GM12872 (cell line): Measurements from ENCODE around the gene MYL1.

Experiments used
- CTCF ChIP-seq: IDR thresholded peaks from 3 replicates; pipeline ENCODE4 v1.5.1; 2011; ENCODE audit warnings: low read depth, mild to moderate bottlenecking, low read length, moderate library complexity; ENCODE audit not compliant: insufficient read depth

Gene MYL1

GRCh38 chr2:210302326-210302725 lies 12.6 kb downstream of the MYL1 start:
- no peak for TF ChIP-seq CTCF

DNA sequence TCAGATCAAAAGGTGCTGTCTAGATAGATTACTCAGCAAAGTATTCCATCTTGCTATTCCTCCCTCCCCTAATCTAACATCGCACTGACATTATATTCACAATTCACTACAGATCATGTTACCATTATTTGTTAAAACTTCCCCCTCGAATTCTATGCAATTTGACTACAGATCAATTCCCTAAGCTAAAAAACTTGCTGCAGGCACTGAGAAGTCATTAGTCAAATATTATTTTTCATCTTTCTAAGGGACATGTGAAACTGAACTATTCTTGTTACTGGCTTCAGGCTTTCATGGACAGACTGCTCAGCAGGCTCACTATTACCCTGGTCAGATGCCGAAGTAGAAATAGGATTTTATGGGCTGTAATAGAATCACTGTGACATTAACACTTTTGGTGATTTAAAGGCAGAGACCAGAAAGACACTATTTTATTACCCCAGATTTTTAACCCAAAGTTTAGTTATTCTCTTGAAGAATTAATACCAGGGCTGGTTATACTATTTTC lies 15.1 kb downstream of the MYL1 start:
- TF ChIP-seq CTCF: no peak

DNA sequence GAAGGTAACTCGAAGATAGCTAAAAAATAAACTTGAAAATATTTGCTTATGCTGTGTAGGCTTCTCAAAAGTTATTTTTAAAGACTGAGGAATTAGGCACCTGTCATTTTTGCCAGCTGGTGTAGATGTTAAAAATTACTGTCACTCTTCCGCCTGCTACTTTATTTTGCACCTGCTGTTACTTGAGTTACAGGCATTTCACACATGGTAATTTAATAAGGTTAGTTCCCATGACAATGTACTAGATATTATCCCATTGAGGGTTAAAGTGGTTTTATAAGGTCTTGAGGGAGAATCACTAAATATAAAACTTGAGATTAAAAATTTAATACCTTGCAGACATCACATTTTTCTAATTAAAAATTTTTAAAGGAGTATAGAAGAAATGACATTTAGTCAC lies 26.6 kb downstream of the MYL1 start:
- TF ChIP-seq CTCF: no peak

GRCh38 chr2:210287301-210287700 lies 27.7 kb downstream of the MYL1 start:
- no peak for TF ChIP-seq CTCF

DNA sequence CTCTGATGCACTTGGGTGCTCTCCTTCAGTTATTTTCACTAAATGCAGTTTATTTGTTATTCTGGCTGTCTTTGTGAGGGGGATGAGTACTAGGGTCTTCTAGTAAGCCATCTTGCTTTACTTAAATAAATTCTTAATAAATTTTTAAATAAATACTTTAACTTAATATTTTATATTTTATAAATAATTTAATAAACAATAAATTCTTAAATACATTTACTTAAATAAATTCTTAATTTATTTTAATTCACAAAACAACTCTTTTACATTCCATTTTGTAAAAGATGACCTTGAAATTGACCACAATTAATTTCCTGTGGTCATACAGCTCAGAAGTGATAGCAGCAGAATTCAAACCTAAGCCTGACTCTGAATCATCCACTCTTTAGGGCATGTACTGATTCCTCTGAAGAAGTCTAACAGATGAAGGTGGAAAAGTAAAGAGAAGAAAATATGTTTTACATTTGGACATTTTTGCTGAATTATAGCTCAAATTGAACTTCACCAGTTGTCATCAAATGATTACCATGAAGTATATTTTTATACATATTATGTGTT lies 28.8 kb downstream of the MYL1 start:
- TF ChIP-seq CTCF: no peak

DNA sequence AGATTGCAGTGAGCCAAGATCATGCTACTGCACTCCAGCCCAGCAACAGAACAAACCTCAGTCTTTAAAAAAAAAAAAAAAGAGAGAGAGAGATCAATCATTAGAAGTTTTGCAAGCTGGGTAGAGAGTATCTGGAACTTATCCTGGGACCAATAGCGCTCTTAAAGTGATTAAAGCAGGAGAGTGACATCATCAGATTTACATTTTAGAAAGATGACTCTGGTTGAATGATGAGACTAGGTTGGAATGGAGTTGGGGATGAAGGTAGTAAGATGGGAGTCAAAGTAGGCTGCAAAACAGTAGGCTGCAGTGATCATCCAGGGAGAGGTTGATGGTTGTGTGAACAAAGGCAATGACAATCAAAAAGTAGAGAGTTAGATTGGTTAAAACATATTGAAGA lies 37.8 kb downstream of the MYL1 start:
- no peak for TF ChIP-seq CTCF

DNA sequence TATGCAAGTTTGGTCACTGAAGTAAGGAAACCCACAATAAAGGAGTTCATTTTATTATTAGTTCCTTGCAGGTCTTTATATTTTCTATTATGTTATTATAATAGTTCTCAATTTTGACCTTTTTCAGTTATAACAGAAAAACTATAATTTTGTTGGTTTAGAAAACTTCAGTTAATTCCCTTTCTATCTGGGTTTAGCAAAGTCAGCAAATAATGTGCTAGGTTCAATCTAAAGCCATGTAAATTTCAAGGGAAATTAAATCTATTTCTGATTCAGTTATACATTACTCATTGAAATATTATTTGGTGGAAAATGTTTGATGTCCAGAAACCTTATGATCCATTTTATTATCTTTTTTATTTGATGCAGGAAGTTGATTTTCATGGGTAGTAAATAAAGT lies 43.7 kb downstream of the MYL1 start:
- TF ChIP-seq CTCF: no peak
